GM19025 (cell line): Measurements from ENCODE around the gene ITGA11.

ENCODE experiments used
- ATAC-seq: cut with Tn5 transposase; IDR thresholded peaks from one replicate; pipeline ENCODE4 v1.9.1; 2021; ENCODE audit warnings: mild to moderate bottlenecking, low read depth, moderate library complexity; ENCODE audit not compliant: unreplicated experiment

Gene ITGA11

DNA sequence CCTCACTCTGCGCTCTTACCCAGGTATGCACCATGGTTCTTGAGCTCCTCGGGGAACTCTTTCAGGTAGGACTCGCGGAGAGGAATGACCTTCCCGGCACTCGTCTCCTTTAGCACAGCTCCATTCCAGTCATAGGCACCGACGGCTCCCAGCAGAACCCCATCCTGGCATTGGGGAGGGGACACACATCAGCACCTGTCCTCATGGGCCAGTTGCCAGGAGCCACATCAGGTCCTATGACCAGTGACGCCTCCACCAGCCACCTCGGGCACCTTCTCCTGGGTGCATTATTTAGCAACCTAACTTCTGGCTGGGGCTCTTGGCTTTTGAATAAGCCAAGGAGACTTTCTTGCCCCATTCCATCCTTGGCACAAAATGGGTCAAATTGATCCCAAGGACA is 92.5 kb downstream of the ITGA11 start:
- no peak for ATAC-seq

DNA sequence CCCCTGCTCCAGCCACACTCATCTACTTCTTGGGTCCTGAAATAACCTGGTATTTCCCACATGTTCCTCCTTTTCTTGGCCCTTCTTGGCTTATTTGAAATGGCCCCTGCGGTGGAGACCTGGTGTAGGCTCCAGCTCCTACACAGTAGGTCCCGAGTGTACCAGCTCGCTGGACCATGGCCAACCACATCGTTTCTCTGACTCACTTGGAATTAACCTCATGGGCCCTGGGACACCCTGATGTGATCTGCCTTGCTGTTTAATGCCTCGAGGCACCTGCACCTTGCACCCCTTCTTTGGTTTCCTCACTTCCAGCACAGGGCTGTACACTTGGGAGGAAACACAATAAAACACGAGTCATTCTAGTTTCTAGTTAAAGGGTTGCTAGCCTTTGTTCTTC is 94.1 kb downstream of the ITGA11 start:
- ATAC-seq, result no peak

DNA sequence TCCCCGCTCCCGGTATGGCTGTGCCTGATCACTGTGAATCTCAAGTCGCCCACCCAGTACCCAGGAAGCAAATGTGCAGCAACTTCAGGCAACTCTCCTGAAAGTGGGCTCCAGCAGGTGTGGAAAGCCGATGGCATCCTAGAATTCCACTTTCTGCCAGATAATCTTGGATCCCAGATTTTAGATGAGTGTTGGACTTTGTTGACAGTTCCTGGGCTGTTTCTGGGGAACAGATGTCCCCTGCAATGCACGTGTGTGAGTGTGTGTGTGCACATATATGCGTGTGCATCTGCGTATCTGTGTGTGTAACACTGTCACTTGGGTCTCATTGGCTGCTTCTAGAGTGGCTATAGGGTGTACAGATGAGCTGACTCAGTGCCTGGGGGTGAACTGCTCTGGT is 95.4 kb downstream of the ITGA11 start:
- no peak for ATAC-seq

GRCh38 chr15:68335655-68336054 is 96.3 kb downstream of the ITGA11 start:
- no peak for ATAC-seq

DNA sequence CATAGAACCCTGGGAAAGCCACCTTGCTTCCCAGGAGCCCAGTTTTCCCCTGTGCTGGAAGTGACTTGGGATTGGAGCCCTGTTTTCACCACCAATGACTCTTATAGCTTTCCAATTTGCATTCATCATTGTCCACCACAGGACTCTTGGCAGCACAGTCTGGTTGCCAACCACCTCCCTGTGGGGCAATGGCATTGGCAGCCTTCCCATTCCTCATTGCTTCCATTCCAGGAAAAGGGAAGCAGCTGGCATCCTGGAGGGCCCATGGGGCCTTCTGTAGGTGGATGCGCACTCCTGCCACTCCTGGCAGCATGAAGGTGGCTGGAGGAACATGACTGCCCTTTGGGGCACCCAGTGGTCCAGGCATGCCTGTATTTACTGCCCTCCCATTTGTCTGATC is 96.7 kb downstream of the ITGA11 start:
- no peak for ATAC-seq

- no peak for ATAC-seq
Observed at GRCh38 chr15:68334661-68335124, 97.3 kb downstream of the ITGA11 start.

DNA sequence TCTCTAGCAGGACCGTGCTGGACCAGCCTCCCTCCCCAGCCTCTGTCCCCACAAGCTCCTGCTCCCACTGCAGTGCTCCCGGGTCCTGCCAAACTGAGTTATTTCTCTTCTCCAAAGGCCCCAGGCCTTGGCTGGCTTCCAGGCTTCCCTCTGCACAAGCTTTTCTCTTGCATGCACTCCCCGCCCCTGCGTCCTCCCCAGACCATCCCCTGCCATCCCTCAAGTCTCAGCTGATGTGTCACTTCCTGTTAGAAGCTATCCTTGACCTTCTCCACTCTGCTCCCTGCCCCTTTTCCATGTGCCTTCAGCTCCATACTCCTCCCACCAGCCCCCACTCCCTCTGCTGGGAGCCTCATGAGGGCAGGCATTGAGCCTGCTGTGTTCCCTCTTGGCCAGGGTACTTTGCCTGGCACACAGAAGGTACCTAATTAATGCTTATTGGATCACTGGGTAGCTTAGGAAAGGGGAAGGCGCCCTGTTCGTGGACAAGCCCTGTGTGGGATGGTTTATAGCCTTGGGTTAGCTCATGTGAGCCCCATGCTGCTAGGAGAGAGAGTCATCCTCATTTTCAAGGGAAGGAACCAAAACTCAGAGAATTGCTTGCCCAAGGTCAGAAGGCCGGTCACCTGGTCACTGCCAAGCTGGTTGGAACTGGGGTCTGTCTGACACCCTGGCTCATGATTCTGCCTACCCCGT is 98.0 kb downstream of the ITGA11 start:
- ATAC-seq, result no peak

DNA sequence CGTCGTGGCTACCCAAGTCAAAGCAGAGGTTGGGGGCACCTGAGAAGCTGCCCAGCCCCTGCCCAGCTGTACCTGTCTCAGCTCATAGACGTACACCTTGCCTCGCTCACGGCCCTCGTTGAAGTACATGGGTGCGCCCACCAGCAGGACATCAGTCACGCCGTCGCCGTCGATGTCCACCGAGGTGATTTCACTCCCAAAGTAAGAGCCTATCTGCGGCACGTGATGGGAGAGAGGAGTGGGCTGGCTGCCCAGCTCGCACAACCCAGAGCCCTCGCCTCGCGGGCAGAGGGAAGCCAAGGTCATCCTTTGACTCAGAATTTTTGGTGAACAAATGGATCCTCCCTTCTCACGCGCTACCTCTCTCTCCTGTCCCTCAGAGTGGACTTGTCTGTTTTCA is 99.7 kb downstream of the ITGA11 start:
- no peak for ATAC-seq

DNA sequence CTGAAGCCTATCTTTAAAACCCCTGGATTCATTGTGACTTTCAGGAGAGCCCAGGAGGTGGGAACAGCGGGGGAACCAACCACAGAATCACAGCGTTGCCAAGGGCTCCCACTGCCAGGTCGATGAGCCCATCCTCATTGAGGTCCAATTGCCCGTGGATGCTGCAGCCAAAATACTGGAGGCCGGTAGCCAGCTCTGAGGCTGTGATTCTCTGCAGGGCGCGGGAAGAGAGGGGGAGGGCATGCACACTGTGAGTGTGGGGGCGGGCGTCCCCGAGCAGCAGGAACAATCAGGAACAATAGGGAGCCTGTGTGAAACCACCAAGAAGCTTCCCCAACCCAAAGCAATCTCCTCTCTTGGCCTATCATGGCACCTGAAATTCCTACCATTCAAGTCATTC is 101.1 kb downstream of the ITGA11 start:
- ATAC-seq, result no peak

DNA sequence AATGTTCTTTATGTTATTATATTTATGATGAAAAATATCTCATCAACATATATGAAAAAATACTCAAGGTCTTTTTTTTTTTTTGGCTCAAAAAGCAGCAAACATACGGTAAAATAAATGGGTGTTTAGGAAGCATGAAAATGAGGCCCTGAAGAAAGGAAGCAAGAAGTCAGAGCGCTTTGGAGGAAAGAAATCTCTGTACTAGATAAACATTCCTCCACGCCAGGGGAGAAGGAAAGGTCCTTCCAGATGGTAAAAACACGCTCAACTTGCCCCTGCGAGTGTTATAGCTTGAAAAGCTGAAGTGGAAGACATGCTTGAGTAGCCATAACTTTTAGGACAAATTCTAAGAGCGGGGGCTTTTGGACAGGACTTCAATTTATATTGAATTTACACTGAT is 101.5 kb downstream of the ITGA11 start:
- no peak for ATAC-seq

GRCh38 chr15:68328964-68329363 is 103.0 kb downstream of the ITGA11 start:
- no peak for ATAC-seq

GRCh38 chr15:68328443-68328842 is 103.5 kb downstream of the ITGA11 start:
- ATAC-seq, result no peak

DNA sequence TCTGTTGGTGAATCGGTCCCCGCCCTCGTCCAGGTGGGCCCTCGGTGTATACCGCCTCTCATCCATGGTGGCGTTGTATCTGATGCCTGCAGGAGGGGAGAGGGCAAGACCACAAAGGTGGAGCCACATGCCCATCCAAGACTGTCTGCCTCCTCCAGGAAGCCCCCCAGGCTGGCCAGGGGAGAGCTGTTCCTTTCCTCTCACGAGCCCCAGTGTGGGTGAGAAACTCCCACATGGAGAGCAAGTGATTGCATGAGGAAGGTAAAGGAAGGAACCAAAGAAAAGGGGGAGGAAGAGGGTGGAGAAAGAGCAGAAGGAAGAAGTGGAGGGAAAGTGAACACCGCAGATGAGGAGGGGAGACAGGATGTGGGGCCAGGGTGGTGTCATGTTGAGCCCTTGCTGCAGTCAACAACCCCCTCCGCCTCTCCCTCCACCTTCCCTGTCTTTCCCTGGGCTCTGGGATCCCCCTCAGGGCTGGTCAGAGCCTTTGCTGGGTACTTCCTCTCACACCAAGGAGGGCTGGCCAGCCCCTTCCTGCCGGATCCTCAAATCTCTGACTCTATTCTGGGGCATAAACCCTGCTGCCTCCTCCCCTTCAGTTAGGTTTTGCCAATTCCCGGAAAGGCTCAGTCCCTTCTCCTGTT is 105.1 kb downstream of the ITGA11 start:
- ATAC-seq, result no peak

DNA sequence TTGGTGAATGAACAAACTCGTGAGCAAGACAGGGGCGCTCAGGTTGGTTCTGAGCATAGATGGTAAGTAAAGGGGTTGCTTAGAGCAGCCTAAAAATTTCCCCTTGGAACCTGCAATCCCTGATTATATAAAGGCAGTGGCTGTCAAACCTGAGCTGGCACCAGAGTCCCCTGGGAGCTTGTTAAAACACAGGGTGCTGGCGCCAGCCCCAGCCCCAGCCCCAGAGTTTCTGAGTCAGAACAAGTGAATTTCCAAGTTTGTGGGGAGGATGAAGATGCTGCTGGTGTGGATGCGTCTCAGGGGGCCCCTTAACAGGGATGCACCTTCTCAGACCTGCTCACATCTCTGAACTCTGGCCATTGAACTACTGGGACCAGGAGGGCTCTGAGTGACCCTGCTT is 106.2 kb downstream of the ITGA11 start:
- no peak for ATAC-seq

GRCh38 chr15:68322796-68323195 is 109.2 kb downstream of the ITGA11 start:
- ATAC-seq, result no peak

DNA sequence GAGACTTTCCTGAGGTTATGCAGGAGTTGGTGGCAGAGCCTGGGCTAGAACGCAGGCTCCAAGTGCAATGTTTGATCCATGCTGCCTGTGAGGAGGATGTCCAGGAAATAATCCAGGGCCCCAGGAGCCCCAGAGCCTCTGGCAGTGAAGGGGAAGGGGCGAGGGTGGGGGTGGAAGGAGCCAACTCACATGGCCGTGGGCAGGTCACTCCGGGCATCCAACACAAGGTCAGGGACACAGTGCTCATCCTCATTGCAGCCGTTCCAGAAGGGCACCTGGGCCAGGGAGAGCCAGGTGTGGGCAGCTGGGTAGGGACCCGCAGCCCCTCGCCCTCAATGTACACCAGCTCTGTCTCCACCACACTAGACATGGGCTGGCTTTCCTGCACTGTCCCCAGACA is 110.7 kb downstream of the ITGA11 start:
- ATAC-seq, result no peak

GRCh38 chr15:68319997-68320396 is 112.0 kb downstream of the ITGA11 start:
- no peak for ATAC-seq

GRCh38 chr15:68318931-68319909 is 112.7 kb downstream of the ITGA11 start:
- ATAC-seq, result no peak

- no peak for ATAC-seq
Observed at GRCh38 chr15:68318008-68318835, 113.7 kb downstream of the ITGA11 start.

DNA sequence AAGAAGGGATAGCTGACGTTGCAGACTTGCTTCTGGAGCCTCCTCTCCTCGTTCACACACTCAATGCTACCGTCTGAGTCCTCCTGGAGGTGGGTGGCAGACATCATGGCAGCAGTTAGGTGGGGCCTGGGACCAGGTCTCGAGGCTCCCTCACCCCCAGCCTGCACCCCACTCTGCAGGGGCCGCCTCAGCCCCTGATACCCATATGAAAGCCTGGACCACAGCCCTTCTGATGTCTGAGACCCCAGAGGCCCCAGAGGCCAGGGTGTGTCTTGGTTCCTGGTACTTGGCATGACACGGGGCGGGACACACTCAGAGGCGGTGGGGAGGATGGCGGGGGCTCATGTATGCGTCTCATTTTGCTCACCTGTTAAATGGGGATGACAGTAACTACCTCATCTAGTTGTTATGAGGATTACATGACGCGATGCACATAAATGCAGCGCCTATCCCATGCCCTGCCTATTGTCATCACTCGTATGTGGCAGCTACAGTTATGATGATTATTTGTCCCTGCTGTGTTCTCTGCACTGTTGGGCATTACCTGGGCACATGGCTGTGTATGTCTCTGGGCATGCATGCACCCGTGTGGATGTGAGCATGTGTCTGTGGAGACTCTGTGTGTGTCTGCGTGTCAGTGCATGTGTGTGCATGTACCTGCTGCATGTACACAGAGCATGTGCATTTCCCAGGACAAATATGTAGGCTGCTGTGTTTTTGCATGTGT is 114.5 kb downstream of the ITGA11 start:
- no peak for ATAC-seq
